GM18951 (cell line): ENCODE results near the gene MORN5.

Source experiments
- POLR2A ChIP-seq: IDR thresholded peaks from 4 replicates; pipeline ENCODE4 v1.6.1; 2011; ENCODE audit warnings: mild to moderate bottlenecking; ENCODE audit not compliant: insufficient read length, insufficient read depth; ENCODE audit errors: extremely low read depth
- in situ Hi-C: fragments of 300-500 bp; cut with MboI; formaldehyde crosslinking; loops from one replicate; pipeline ENCODE4 v1.12.0; 2022; ENCODE audit warnings: low sequenced_read_pairs, mixed read lengths, inconsistent platforms; ENCODE audit not compliant: unreplicated experiment

The MORN5 gene

GRCh38 chr9:122173670-122174069 is 14.0 kb downstream of the MORN5 start:
- in situ Hi-C loops = no loop called here
- TF ChIP-seq POLR2A = no peak

GRCh38 chr9:122176916-122177315 is 17.2 kb downstream of the MORN5 start:
- in situ Hi-C loops = no loop called here
- no peak for TF ChIP-seq POLR2A

- in situ Hi-C loops = no loop called here
- TF ChIP-seq POLR2A = no peak
Observed at GRCh38 chr9:122179054-122179689, 19.5 kb downstream of the MORN5 start.

GRCh38 chr9:122179690-122180074 is 20.0 kb downstream of the MORN5 start:
- TF ChIP-seq POLR2A = no peak
- in situ Hi-C loops = no loop called here

- in situ Hi-C loops = no loop called here
- TF ChIP-seq POLR2A = no peak
Observed at GRCh38 chr9:122180633-122181032, 20.9 kb downstream of the MORN5 start.

- TF ChIP-seq POLR2A = no peak
- in situ Hi-C loops = no loop called here
Observed at GRCh38 chr9:122183501-122183900, 23.8 kb downstream of the MORN5 start.

- in situ Hi-C loops = no loop called here
- no peak for TF ChIP-seq POLR2A
Observed at GRCh38 chr9:122184551-122184950, 24.8 kb downstream of the MORN5 start.

GRCh38 chr9:122186301-122186700 is 26.6 kb downstream of the MORN5 start:
- in situ Hi-C loops = no loop called here
- TF ChIP-seq POLR2A = no peak

- in situ Hi-C loops = no loop called here
Observed at GRCh38 chr9:122186777-122187470, 27.2 kb downstream of the MORN5 start.

GRCh38 chr9:122188369-122188768 is 28.7 kb downstream of the MORN5 start:
- in situ Hi-C loops = no loop called here
- TF ChIP-seq POLR2A = no peak

More at GRCh38 chr9:122186777-122187470, 27.2 kb downstream of the MORN5 start:
- no peak for TF ChIP-seq POLR2A

GRCh38 chr9:122190597-122191381 is 31.1 kb downstream of the MORN5 start:
- no peak for TF ChIP-seq POLR2A
- in situ Hi-C loops = no loop called here

- in situ Hi-C loops = no loop called here
- TF ChIP-seq POLR2A = no peak
Observed at GRCh38 chr9:122191584-122191983, 31.9 kb downstream of the MORN5 start.

GRCh38 chr9:122192261-122192875 is 32.7 kb downstream of the MORN5 start:
- TF ChIP-seq POLR2A = no peak
- in situ Hi-C loops = no loop called here
